Right lobe of liver (tissue), 6 donors: ENCODE results near the gene ZMIZ1. TPM values are rescaled to one million over a fixed set of nuclear protein-coding genes. Genes with fewer than 3 reads are reported as not detected.

Experiments
- ATAC-seq, 4 donors: fragments of 200-7000 bp; cut with Tn5 transposase; one replicate each; pipeline ENCODE4 v1.9.1; 2020; ENCODE audit warnings: mild to moderate bottlenecking in 4 of 4, moderate library complexity in 4 of 4
- DNase-seq, 3 donors: peaks; one replicate each; pipeline ENCODE4 v3.0.0-alpha.2; 2020
- H3K27ac ChIP-seq, 3 donors: fragments of 200-600 bp; one replicate each; pipeline ENCODE4 v1.8.0; 2022
- H3K27me3 ChIP-seq, 2 donors: fragments of 200-600 bp; one replicate each; pipeline ENCODE4 v1.8.0; 2022
- H3K36me3 ChIP-seq, 4 donors: fragments of 200-600 bp; sonication (generic) in 1 of 4; one replicate each; pipeline versions ENCODE4 v1.5.1 to v1.8.0; 2017 to 2022; ENCODE audit warnings: control low read depth in 1 of 4
- H3K4me1 ChIP-seq, 4 donors: fragments of 200-600 bp; sonication (generic) in 1 of 4; one replicate each; pipeline versions ENCODE4 v1.5.1 to v1.8.0; 2017 to 2022; ENCODE audit warnings: control low read depth in 1 of 4
- H3K4me3 ChIP-seq, 3 donors: fragments of 200-600 bp; one replicate each; pipeline ENCODE4 v1.8.0; 2022
- H3K9me3 ChIP-seq, 4 donors: fragments of 200-600 bp; sonication (generic) in 1 of 4; one replicate each; pipeline versions ENCODE4 v1.5.1 to v1.8.0; 2017 to 2022; ENCODE audit warnings: control low read depth in 1 of 4
- POLR2A ChIP-seq: fragments of 450-650 bp; IDR thresholded peaks from one replicate; pipeline ENCODE4 v1.6.1; 2017; ENCODE audit warnings: antibody characterized with exemption, mild to moderate bottlenecking
- WGBS: methylation state at CpG from one replicate; pipeline ENCODE4 v1.1.6; 2018; ENCODE audit warnings: low coverage, low lambda C conversion rate; ENCODE audit not compliant: insufficient coverage; ENCODE audit errors: missing lambda C conversion rate; 5-methylcytosine and 5-hydroxymethylcytosine counted together
- intact Hi-C, 2 donors: fragments of 100-400 bp; cut with DNase I; formaldehyde crosslinking; loops; one replicate each; pipeline versions ENCODE4 v1.11.2 to v1.14.1; 2022
- total RNA-seq, 6 experiments: library from RNA; depleted of rRNA in 2 of 6; stranded (reverse); fragments of >200 nt in 2 of 6; fragmentation: NEBNext Ultra II Directional in 3 of 6; extraction: Animal tissue kit (Norgen Biotek cat#: 25700) in 3 of 6; gene quantifications; one replicate each; pipeline versions ENCODE4 v1.1.0 to v1.2.4, GENCODE V29; 2016 to 2023
- TF ChIP-seq, protein P1 (sequence below), 4 donors: fragments of 200-600 bp in 3 of 4; fragments of 450-650 bp in 1 of 4; IDR thresholded peaks; one replicate each; pipeline versions ENCODE4 v1.5.1 to v1.8.0; 2016 to 2022; ENCODE audit warnings: antibody characterized with exemption in 4 of 4, mild to moderate bottlenecking in 2 of 4
- donor health status: DM: no; HTN: yes; CAD: no.
- donor health status: DM: no; HTN: no; CAD: no.
- donor health status: DM: no; HTN: no; CAD: no.
- donor health status: DM: no; HTN: yes; CAD: no.
- donor health status: DM: no; HTN: yes; CAD: no.

The ZMIZ1 gene
- total RNA-seq, 6 experiments from 2014 or later = 9.9 to 22.8 (median 12.3) TPM

GRCh38 chr10:79232864-79233263, 164.1 kb downstream of the ZMIZ1 start:
- H3K36me3 ChIP-seq = peaks cover 0 to 5% (median 0%) of the 10 kb centered on the region in 4 donors
- H3K4me3 ChIP-seq = no peak overlapping the region
- no peak for ATAC-seq
- no peak for DNase-seq
- TF ChIP-seq, protein P1, sequence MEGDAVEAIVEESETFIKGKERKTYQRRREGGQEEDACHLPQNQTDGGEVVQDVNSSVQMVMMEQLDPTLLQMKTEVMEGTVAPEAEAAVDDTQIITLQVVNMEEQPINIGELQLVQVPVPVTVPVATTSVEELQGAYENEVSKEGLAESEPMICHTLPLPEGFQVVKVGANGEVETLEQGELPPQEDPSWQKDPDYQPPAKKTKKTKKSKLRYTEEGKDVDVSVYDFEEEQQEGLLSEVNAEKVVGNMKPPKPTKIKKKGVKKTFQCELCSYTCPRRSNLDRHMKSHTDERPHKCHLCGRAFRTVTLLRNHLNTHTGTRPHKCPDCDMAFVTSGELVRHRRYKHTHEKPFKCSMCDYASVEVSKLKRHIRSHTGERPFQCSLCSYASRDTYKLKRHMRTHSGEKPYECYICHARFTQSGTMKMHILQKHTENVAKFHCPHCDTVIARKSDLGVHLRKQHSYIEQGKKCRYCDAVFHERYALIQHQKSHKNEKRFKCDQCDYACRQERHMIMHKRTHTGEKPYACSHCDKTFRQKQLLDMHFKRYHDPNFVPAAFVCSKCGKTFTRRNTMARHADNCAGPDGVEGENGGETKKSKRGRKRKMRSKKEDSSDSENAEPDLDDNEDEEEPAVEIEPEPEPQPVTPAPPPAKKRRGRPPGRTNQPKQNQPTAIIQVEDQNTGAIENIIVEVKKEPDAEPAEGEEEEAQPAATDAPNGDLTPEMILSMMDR (IDR thresholded peaks at IDR 0.05) = no peak
- TF ChIP-seq POLR2A = no peak
- no peaks in the 10 kb centered on the region for H3K27me3 ChIP-seq
- no peaks in the 10 kb centered on the region for H3K4me1 ChIP-seq
- no CpG with 5 or more reads among the region's 3 CpGs for WGBS
- H3K27ac ChIP-seq = no peak overlapping the region
- intact Hi-C loops = no loop called here
- H3K9me3 ChIP-seq = no peaks in the 10 kb centered on the region

DNA sequence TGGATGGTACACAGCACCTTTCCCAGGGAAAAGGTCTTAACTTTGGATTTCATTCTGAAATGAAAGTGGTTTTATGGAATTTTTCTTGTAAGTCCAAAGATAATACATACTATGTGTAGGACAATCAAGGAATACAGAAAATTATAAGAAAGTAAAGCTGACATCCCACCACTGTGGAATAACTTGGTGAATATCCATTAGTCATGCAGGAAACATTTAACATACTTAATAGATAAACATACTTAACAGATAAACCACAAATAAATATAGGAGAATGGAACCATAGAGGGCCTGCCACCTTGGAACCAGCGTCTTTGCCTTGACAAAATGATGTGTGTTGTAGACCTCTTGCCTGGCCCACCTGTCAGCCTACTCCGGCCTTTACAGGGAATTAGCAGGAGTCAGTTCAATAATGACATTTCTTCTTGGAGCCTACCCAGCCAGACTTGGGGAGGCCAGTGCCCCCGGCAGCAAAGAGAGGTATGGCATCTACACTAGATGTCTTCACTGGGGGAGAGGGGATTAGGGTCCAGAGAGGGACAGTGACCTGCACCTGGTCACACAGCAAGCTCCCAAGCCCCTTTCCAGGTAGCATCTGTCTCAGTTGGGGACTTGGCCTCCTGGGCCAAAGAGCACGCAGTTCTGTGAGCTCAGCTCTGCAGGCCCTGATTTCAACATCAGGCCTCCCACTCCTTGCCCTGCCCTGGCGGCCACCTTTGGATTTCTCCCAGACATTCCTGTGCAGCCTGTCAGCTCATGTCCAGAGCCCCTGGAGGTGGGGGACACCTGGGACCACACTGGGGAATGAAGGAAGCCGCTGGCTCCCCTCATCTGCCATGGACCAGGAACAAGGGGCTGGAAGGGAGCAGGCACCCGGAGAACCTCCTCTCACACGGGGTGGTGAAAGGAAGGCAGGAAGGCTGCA, 165.9 kb downstream of the ZMIZ1 start:
- Histone ChIP-seq H3K27me3 (no peaks in the 10 kb centered on the region), H3K36me3 (no peaks in the 10 kb centered on the region), H3K27ac (no peak overlapping the region), H3K9me3 (no peaks in the 10 kb centered on the region), H3K4me3 (no peak overlapping the region), H3K4me1 (no peaks in the 10 kb centered on the region)
- ATAC-seq = peak in 2 of 4 donors; percentile 35 to 43
- TF ChIP-seq, protein P1 (IDR thresholded peaks at IDR 0.05) = no peak
- no peak for TF ChIP-seq POLR2A
- intact Hi-C loops = no loop called here
- DNase-seq = no peak
- 34% methylated on average over 4 of the region's 8 CpGs for WGBS

GRCh38 chr10:79235765-79236432, 167.1 kb downstream of the ZMIZ1 start:
- H3K9me3 ChIP-seq = no peaks in the 10 kb centered on the region
- ATAC-seq = no peak
- no peak overlapping the region for H3K27ac ChIP-seq
- intact Hi-C loops = no loop called here
- H3K36me3 ChIP-seq = no peaks in the 10 kb centered on the region
- no peaks in the 10 kb centered on the region for H3K4me1 ChIP-seq
- no peaks in the 10 kb centered on the region for H3K27me3 ChIP-seq
- WGBS = 80% methylated on average over 5 of the region's 10 CpGs
- no peak for DNase-seq
- TF ChIP-seq POLR2A = no peak
- TF ChIP-seq, protein P1 (IDR thresholded peaks at IDR 0.05) = no peak
- no peak overlapping the region for H3K4me3 ChIP-seq

- 60% methylated on average over 1 of the region's 9 CpGs for WGBS
- Histone ChIP-seq H3K27me3 (no peaks in the 10 kb centered on the region), H3K4me1 (peaks cover 0 to 2% (median 0%) of the 10 kb centered on the region in 4 donors), H3K27ac (no peak overlapping the region), H3K36me3 (no peaks in the 10 kb centered on the region), H3K9me3 (no peaks in the 10 kb centered on the region), H3K4me3 (no peak overlapping the region)
- DNase-seq (no peak), ATAC-seq (no peak)
- intact Hi-C loops = no loop called here
- TF ChIP-seq POLR2A = no peak
- TF ChIP-seq, protein P1 (IDR thresholded peaks at IDR 0.05) = no peak
Observed at GRCh38 chr10:79236433-79236765, 167.6 kb downstream of the ZMIZ1 start.
